NCI-H2081 (cell line): Measurements from ENCODE around the gene AXL.

Experiments used
- DNase-seq, 2 experiments: peaks; one replicate each; lab custom pipeline; 2025; lab: John Stamatoyannopoulos, UW

Gene AXL

GRCh38 chr19:41308450-41309179 lies 89.6 kb downstream of the AXL start:
- peak; percentile 72 to 84 for DNase-seq

GRCh38 chr19:41309180-41310032 lies 90.4 kb downstream of the AXL start:
- no peak for DNase-seq

GRCh38 chr19:41310033-41310831 lies 91.2 kb downstream of the AXL start, which contains the start of gene CCDC97:
CCDC97 (plus strand) TSS chr19:41310172; CDS start chr19:41310311, 139 bp downstream.
- DNase-seq = peak; percentile 71 to 86

GRCh38 chr19:41311072-41311471 lies 92.0 kb downstream of the AXL start:
- DNase-seq = no peak
